ENCODE results near the gene HERC3.

DNA sequence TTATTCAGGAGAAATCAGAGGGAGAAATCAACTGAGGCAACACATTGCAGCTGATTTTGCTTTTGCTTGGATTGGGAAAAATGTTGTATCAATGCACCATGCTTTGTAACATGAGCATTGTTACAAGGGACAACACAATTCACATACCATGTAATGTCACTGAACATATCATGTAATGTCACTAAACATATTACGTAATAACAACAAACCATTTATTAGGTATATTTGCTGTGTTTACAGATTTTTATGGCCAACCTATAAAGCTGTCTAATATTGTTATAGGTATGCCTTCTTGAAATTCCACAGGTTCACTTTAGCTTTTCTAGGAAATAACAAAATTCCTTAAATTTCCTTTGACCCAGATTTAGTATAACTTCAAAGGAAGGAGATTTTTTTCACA, 5.0 kb upstream of the HERC3 start:
- TF ChIP-seq, protein P1, sequence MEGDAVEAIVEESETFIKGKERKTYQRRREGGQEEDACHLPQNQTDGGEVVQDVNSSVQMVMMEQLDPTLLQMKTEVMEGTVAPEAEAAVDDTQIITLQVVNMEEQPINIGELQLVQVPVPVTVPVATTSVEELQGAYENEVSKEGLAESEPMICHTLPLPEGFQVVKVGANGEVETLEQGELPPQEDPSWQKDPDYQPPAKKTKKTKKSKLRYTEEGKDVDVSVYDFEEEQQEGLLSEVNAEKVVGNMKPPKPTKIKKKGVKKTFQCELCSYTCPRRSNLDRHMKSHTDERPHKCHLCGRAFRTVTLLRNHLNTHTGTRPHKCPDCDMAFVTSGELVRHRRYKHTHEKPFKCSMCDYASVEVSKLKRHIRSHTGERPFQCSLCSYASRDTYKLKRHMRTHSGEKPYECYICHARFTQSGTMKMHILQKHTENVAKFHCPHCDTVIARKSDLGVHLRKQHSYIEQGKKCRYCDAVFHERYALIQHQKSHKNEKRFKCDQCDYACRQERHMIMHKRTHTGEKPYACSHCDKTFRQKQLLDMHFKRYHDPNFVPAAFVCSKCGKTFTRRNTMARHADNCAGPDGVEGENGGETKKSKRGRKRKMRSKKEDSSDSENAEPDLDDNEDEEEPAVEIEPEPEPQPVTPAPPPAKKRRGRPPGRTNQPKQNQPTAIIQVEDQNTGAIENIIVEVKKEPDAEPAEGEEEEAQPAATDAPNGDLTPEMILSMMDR (IDR thresholded peaks at IDR 0.05): no peak
- TF ChIP-seq POLR2A (IDR thresholded peaks at IDR 0.05): no peak

Data from thyroid gland (tissue), 4 donors.